ENCODE data around the gene FAM72A. TPM values are rescaled to one million over a fixed set of nuclear protein-coding genes. Genes with fewer than 3 reads are reported as not detected.
"Not testable (repeated sequence)": the region's sequence is repeated elsewhere in the genome, so short reads cannot be mapped to it uniquely, and the experiment has no call there.

The FAM72A gene
- total and polyA plus RNA-seq, 7 donors: 0.71 to 4.9 (median 0.94) TPM; not detected in 1

- H3K27me3 ChIP-seq; H3K4me3 ChIP-seq; H3K36me3 ChIP-seq; DNase-seq; H3K27ac ChIP-seq; H3K4me1 ChIP-seq; H3K9me3 ChIP-seq; intact Hi-C loops (cut with DNase I): not testable (repeated sequence)
- 85 to 93% methylated on average over 7 of the region's 7 CpGs for WGBS, 2 donors
Measured at GRCh38 chr1:206174182-206174868, 28.3 kb downstream of the FAM72A start.

DNA sequence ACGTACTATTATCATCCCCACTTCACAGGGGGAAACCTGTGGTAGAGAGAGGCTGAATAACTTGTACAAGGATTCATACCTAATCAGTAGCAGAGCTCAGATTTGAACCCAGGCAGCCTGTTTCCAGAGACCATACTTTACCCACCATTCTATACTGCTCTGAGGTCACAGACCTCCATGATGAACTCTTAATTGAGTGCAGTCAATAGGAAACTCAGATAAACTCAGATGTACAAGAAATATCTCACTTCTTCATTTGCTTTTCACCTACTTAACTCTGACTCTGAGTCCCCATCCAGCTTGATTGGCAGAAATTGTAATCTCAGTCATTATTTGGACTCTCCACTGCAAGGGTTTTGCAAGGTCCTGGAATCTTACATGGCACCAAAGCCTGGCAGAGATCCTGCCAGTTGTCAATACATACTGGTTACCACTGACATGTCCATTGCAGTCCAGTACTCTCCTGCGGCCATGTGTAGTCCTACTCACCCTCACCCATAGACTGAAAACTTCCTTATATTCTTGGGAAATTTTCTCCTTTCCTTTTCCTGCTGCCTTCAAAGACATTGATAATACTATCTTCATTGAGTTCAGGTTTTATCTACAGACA lies 29.4 kb downstream of the FAM72A start:
- 97 to 100% methylated on average over 1 of the region's 2 CpGs for WGBS, 2 donors
- H3K27me3 ChIP-seq; intact Hi-C loops (cut with DNase I); H3K36me3 ChIP-seq; H3K4me1 ChIP-seq; H3K4me3 ChIP-seq; H3K9me3 ChIP-seq; DNase-seq; H3K27ac ChIP-seq: not testable (repeated sequence)

DNA sequence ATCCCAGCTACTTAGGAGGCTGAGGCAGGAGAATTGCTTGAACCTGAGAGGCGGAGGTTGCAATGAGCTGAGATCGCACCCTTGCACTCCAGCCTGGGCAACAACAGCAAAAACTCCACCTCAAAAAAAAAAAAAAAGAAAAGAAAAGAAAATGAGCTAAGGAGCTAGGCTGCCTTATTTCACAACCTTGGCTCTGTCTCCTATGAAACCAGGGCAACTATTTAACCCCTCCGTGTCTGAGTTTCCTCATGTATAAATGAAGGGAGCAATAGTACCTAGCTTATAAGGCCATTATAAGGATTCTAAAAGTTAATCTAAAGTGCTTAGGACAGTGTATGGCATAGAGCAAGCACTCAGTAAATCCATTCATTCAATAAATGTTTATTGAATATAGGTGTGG lies 32.8 kb downstream of the FAM72A start:
- H3K36me3 ChIP-seq; DNase-seq; H3K4me3 ChIP-seq; H3K4me1 ChIP-seq; H3K27me3 ChIP-seq; H3K9me3 ChIP-seq; intact Hi-C loops (cut with DNase I); H3K27ac ChIP-seq: not testable (repeated sequence)
- 58 to 78% methylated on average over 1 to 2 of the region's 3 CpGs for WGBS, 2 donors

GRCh38 chr1:206167350-206168029 lies 35.1 kb downstream of the FAM72A start:
- H3K36me3 ChIP-seq; H3K4me3 ChIP-seq; H3K27me3 ChIP-seq; DNase-seq; H3K27ac ChIP-seq; intact Hi-C loops (cut with DNase I); H3K9me3 ChIP-seq; H3K4me1 ChIP-seq: not testable (repeated sequence)
- TF ChIP-seq CTCF (IDR thresholded peaks at IDR 0.05): peak in 1 of 4 experiments; percentile 22
- WGBS, 2 donors: 23 to 33% methylated on average over 4 to 5 of the region's 10 CpGs

DNA sequence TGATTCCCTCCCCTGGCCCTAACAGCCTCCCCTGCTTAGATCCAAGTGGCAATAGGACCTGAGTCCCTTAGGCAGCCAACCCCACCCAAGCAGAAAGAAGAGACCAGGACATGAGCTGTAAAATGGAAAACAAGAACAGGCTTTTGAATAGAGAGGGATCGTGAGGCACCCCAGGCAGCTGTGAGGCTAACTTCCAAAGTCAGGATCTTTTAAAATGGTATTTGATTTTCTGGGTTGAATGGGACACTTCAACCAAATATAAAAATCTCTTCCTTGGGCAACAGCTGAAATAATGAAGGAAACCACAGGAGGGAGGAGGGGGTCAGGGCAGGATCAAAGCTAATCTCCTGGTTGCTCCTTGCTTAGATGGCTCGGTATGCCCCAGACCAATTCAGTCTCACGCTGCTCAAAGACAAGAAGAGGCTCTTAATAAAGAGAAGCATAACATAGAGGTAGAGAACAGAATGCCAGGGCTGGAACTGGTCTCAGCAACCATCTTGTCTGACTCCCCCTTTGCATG lies 56.8 kb downstream of the FAM72A start:
- WGBS, 2 donors: 74 to 81% methylated on average over 3 of the region's 3 CpGs

DNA sequence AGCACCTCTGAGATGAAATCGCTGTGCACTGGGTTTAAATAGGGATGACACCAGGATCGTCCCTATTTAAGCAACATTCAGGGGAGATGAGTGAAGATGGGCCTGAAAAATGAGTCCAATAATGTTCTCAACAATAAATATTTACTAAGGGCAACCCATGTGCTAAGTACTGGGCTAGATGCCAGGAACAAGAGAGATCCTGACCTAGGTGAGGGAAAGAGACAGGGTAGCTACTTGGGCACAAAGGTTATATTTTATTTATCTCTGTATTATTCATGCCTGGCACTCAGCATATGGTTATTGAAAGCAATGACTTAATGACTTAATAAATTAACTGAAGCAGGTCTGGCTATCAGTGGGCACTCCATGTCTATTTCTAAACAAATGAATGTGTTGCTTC lies 58.0 kb downstream of the FAM72A start:
- TF ChIP-seq POLR2A (IDR thresholded peaks at IDR 0.05) (no peak), POLR2AphosphoS5 (IDR thresholded peaks at IDR 0.05) (no peak), CTCF (IDR thresholded peaks at IDR 0.05) (no peak)
- WGBS, 2 donors: 56 to 76% methylated on average over 2 of the region's 2 CpGs
- no peak overlapping the region for H3K27ac ChIP-seq
- intact Hi-C loops (cut with DNase I): no loop called here
- H3K4me1 ChIP-seq: no peaks in the 10 kb centered on the region
- H3K27me3 ChIP-seq: no peaks in the 10 kb centered on the region
- DNase-seq: no peak
- no peaks in the 10 kb centered on the region for H3K36me3 ChIP-seq
- H3K9me3 ChIP-seq: no peaks in the 10 kb centered on the region
- no peak overlapping the region for H3K4me3 ChIP-seq

More for the DNA sequence above, 56.8 kb downstream of the FAM72A start:
- Histone ChIP-seq H3K36me3 (no peaks in the 10 kb centered on the region), H3K4me3 (no peak overlapping the region), H3K27me3 (no peaks in the 10 kb centered on the region), H3K9me3 (no peaks in the 10 kb centered on the region), H3K27ac (no peak overlapping the region), H3K4me1 (no peaks in the 10 kb centered on the region)
- intact Hi-C loops (cut with DNase I): no loop called here
- TF ChIP-seq EP300 (IDR thresholded peaks at IDR 0.05): no peak
- TF ChIP-seq POLR2AphosphoS5 (IDR thresholded peaks at IDR 0.05): no peak
- TF ChIP-seq CTCF (IDR thresholded peaks at IDR 0.05): no peak
- TF ChIP-seq POLR2A (IDR thresholded peaks at IDR 0.05): no peak
- DNase-seq: no peak
